M059J (cell line): ENCODE data around the gene CRAT. TPM values are rescaled to one million over a fixed set of nuclear protein-coding genes. Genes with fewer than 3 reads are reported as not detected.

ENCODE experiments used
- DNase-seq: peaks from one replicate; pipeline ENCODE4 v3.0.0-alpha.2; 2012; ENCODE audit warnings: low read depth
- total RNA-seq: library from RNA; depleted of rRNA; stranded (reverse); fragments of >200 nt; shearing (Covaris generic); gene quantifications from 2 replicates; pipeline ENCODE4 v1.2.3, GENCODE V29; 2014; rRNA removed

CRAT gene
- total RNA-seq, 1 experiment from 2014 or later: 46.0 TPM

DNA sequence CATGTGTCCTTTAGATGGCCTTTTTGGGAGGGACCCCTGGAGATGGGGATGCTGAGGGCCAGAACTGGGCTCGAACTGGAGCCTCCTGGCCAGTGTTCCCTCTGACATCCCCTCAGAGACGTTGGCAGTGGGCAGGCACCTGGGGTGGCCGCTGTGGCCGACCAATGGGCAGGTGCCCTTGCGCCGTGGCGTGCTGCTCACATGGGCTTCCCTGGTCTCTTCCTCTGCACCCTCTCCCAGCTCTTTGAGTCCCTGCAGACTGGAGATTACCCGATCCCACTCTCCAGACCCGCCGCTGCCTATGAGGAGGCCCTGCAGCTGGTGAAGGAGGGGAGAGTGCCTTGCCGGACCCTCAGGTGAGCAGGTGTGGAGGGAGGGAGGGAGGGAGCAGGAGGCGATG is 49.6 kb downstream of the CRAT start:
- DNase-seq: no peak

- no peak for DNase-seq
These were observed 50.5 kb downstream of the CRAT start for GRCh38 chr9:129059796-129060785.

DNA sequence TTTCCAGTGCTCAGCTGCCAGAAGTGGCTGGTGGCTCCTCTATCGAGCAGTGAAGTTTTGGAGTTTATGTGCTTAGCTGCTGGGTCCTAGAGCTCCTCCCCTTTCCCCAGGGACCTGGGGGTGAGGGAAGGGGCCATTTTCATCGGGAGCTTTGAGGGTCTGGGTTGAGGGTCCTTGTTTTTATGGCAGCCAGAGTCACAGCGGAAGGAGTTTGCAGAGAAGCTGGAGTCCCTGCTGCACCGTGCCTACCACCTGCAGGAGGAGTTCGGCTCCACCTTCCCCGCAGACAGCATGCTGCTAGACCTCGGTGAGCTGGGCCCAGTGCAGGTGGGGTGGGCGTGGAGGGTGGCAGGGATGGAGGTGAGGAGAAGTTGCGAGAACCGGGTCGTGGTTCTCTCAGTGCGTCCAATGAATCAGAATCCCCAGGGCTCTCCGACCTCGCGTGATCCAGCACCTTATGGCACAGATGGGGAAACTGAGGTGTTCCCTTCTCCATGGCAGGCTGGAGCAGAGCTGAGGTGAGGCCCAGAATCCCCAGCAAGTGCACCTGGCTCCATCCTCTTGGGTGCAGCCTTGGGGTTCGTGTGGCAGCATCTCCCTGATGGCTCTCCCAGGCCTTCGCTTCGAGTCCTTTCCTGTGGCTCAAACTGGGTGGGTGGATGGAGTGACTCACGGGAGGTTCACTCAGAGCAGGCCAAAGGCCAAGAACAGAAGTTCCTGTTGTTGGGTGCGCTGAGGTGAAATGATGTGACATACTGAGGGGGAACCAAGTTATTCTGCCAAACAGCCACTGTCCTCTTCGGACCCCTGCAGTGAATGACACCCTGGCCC is 51.4 kb downstream of the CRAT start:
- peak; percentile 48 for DNase-seq

DNA sequence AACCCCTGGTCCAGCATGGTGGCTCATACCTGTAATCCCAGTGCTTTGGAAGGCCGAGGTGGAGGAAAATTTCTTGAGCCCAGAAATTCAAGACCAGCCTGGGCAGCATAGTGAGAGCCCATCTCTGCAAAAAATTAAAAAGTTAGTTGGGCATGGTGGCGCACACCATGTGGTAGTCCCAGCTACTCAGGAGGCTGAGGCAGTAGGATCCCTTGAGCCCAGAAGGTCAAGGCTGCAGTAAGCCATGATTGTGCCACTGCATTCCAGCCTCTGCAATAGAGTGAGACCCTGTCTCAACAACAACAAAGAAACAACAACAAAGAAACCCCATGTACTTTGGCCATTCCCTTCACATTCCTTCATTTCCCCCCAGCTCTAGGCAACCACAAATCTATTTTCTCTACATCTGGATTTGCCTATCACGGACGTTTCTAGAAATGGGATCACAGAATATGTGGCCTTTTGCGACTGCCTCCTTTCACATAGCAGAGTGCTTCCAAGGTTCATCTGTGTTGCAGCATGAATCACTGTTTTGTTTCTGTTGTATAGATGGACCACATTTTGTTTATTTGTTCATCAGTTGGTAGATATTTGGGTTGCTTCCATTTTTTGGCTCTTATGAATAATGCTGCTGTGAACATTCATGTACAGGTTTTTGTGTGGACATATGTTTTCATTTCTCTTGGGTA is 56.3 kb downstream of the CRAT start:
- peak; percentile 12 for DNase-seq

- no peak for DNase-seq
These were observed 57.6 kb downstream of the CRAT start for GRCh38 chr9:129053020-129053419.

GRCh38 chr9:129052592-129052991 is 58.0 kb downstream of the CRAT start:
- peak; percentile 10 for DNase-seq

Other genes starting within 250 kb of the CRAT start
- 12.7 and 15.9 TPM in 2 replicates for gene KYAT1, start 228.8 kb downstream of the CRAT start, total RNA-seq
- 47.9 and 65.2 TPM in 2 replicates for gene LRRC8A, start 228.7 kb downstream of the CRAT start, total RNA-seq
- gene PHYHD1, start 189.8 kb downstream of the CRAT start, total RNA-seq: not detected in 2 replicates
- 23.9 and 29.8 TPM in 2 replicates for gene DOLK, start 163.2 kb downstream of the CRAT start, total RNA-seq
- gene NUP188, start 163.1 kb downstream of the CRAT start, total RNA-seq: 67.6 and 77.6 TPM in 2 replicates
- 18.1 and 28.8 TPM in 2 replicates for gene SH3GLB2, start 82.5 kb downstream of the CRAT start, total RNA-seq
- 19.5 and 23.3 TPM in 2 replicates for gene MIGA2, start 74.2 kb downstream of the CRAT start, total RNA-seq
- 25.7 and 32.4 TPM in 2 replicates for gene DOLPP1, start 29.7 kb downstream of the CRAT start, total RNA-seq
- gene PTPA, start 622 bp upstream of the CRAT start, total RNA-seq: 106 and 152 TPM in 2 replicates
- gene IER5L, start 67.5 kb upstream of the CRAT start, total RNA-seq: 43.1 and 75.3 TPM in 2 replicates